Posterior vena cava (tissue), 2 donors: ENCODE data around the gene TSC22D3. TPM values are rescaled to one million over a fixed set of nuclear protein-coding genes. Genes with fewer than 3 reads are reported as not detected.
A peak's percentile ranks its signal among the peaks of the same experiment; 100 is the strongest.
"Not testable (repeated sequence)": the region's sequence is repeated elsewhere in the genome, so short reads cannot be mapped to it uniquely, and the experiment has no call there.

Source experiments
- DNase-seq: peaks from one replicate; pipeline ENCODE4 v3.0.0-alpha.2; 2020; ENCODE audit warnings: low spot score
- intact Hi-C, 2 donors: fragments of 100-400 bp; cut with DNase I; formaldehyde crosslinking; loops; one replicate each; pipeline versions ENCODE4 v1.14.1 to v1.14.2; 2022 to 2023
- long read RNA-seq, 2 donors: library from polyadenylated mRNA; unstranded; transcript quantifications; one replicate each; pipeline ENCODE4 v2.0.0, GENCODE V29; 2020 to 2021
- total RNA-seq, 2 donors: library from RNA; stranded (reverse); fragmentation: NEBNext Ultra II Directional; extraction: Animal tissue kit (Norgen Biotek cat#: 25700); gene quantifications; one replicate each; pipeline ENCODE4 v1.2.1, GENCODE V29; 2021
- donor health status: DM: yes; HTN: yes; CAD: no.
- donor health status: DM: yes; HTN: yes; CAD: no.

The TSC22D3 gene
- total RNA-seq = 100 to 1,000 TPM; 187 to 309 TPM
- long read RNA-seq, donor 1, transcript TSC22D3-206 (3 exons, 2,027 nt) = major isoform, 138 of 175 reads
- long read RNA-seq, donor 1, transcript TSC22D3-203 (3 exons, 2,266 nt) = minor isoform, 11 of 175 reads
- long read RNA-seq, donor 1, partial matches to known transcripts = 0 of 175 reads
- long read RNA-seq, donor 1, other reads (novel, unspliced or antisense) = 23 of 175 reads
- long read RNA-seq, donor 2, transcript TSC22D3-206 (3 exons, 2,027 nt) = major isoform, 582 of 674 reads
- long read RNA-seq, donor 2, transcript TSC22D3-203 (3 exons, 2,266 nt) = minor isoform, 49 of 674 reads
- long read RNA-seq, donor 2, transcript TSC22D3-205 (3 exons, 1,812 nt) = minor isoform, 7 of 674 reads
- long read RNA-seq, donor 2, partial matches to known transcripts = 0 of 674 reads
- long read RNA-seq, donor 2, other reads (novel, unspliced or antisense) = 28 of 674 reads

GRCh38 chrX:107775734-107776511, at the start of gene TSC22D3:
TSS of gene TSC22D3 (minus strand) at chrX:107775787. CDS start at chrX:107775419, 368 bp downstream.
- peak; percentile 94 for DNase-seq
- intact Hi-C loops = loop anchor here (5.0 to 10.0 kb wide), 4 partner anchors 51 to 119 kb away; no protein-coding TSS in a partner anchor

DNA sequence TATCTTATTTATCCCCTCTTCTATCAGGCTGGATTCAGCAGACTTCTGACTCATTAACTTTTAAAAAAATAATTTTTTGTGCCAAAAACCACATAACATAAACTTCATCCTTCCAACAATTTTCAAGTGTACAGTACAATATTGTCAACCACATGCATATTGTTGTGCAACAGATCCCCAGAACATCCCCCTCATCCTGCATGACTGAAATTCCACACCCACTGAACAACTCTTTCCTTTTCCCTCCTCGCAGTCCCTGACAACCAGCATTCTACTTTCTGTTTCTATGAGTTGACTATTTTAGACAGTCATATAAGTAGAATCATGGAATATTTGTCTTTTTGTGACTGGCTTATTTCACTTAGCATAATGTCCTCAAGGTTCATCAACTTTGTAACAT, 47.9 kb upstream of the TSC22D3 start:
- no peak for DNase-seq
- intact Hi-C loops = no loop called here

DNA sequence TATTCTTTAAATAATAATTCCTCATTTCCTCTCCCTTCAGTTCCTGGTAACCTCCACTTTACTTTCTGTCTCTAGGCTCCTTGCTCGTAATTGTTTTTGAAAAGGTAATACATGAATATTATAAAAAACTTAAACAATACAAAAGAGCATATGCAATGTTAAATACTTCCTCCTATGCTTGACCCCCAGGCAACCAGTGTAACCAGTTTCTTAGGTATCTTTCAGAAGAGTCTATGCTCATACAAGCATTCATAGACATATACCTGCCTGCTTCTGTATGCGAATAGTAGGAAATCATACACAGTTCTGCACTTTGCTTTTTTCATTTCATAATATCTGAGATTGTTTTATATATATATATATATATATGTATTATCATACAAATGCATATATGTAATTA, 47.5 kb upstream of the TSC22D3 start:
- intact Hi-C loops = no loop called here
- DNase-seq = no peak

GRCh38 chrX:107818900-107819521, 43.4 kb upstream of the TSC22D3 start:
- no peak for DNase-seq
- intact Hi-C loops = no loop called here

- intact Hi-C loops = not testable (repeated sequence)
Measured at GRCh38 chrX:107810053-107810452, 34.5 kb upstream of the TSC22D3 start.

GRCh38 chrX:107805179-107805578, 29.6 kb upstream of the TSC22D3 start:
- intact Hi-C loops = no loop called here
- no peak for DNase-seq

More at GRCh38 chrX:107810053-107810452, 34.5 kb upstream of the TSC22D3 start:
- DNase-seq = not testable (repeated sequence)

DNA sequence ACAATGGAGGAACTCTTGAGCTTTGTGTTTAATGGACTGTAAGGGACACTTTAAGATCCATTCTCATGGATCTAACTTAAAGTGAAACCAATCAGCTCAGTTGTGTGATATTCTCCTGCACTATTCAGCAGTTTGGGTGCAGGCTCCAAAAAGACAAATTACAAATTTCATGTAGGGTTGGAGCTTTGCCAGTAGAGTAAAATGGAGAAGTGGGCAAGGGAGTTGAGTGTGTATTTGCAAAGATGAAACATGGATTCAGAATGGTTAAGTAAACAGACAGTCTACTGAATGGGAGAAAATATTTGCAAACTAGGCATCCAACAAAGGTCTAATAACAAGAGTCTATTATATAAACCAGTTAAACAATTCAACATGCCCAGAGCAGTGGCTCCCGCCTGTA, 28.8 kb upstream of the TSC22D3 start:
- no peak for DNase-seq
- intact Hi-C loops = no loop called here

DNA sequence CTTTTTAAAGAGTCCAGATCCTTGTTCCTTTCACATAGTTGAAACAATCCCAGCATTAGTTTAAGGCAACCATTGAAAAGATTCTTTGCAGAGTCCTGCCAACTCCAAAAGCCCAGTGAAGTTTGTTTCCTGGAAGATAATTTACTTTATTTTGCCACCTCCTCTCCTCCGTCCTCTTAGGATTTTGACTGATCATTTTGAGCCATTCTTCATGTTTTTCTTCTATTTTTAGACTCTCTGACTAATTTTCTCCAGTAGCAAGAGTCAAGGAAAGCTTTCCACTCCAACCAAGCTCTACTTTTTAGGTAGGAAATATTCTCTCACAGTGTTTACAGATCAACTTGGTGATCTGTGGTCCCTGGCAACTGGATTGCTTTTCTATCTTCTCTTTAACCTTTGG, 12.2 kb upstream of the TSC22D3 start:
- intact Hi-C loops = no loop called here
- no peak for DNase-seq

DNA sequence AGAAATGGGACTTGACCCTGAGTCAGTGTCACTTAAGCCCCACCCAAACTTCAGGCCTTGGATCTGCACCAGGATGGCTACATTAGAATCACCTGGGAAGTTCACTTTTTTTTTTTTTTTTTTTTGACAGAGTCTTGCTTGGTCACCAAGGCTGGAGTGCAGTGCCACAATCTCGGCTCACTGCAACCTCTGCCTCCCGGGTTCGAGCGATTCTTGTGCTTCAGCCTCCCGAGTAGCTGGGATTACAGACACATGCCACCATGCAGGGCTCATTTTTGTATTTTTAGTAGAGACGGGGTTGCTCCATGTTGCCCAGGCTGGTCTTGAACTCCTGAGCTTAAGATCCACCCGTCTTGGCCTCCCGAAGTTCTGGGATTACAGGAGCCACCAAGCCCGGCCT, 4.9 kb upstream of the TSC22D3 start:
- intact Hi-C loops = no loop called here
- no peak for DNase-seq

DNA sequence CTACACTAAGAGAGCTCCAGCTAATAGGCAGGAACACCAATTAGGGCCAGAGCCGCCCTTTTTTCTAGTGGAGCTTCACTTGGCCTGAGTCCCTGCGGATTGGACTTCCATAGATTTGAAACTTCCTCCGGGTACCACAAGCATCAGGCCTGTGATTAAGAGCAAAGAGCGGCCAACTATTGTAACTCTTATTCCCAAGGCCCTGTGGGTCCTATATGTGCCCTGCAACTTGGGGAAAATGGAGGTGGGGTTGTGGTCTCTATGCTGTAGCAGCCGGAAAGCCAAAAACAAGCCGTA, 1.9 kb upstream of the TSC22D3 start, which contains the start of gene NCBP2L:
NCBP2L (plus strand) TSS at position 198 of the 297 bp plus-strand sequence. CDS start 16,488 bp downstream, outside the sequence.
- intact Hi-C loops = loop anchor here (5.0 to 10.0 kb wide), 4 partner anchors 53 to 120 kb away; no protein-coding TSS in a partner anchor
- no peak for DNase-seq

GRCh38 chrX:107776649-107777535, 1.3 kb upstream of the TSC22D3 start:
- intact Hi-C loops = loop anchor here (5.0 to 10.0 kb wide), 4 partner anchors 52 to 120 kb away; no protein-coding TSS in a partner anchor
- DNase-seq = peak; percentile 88

GRCh38 chrX:107775000-107775733, 420 bp downstream of the TSC22D3 start:
- DNase-seq = no peak
- intact Hi-C loops = loop anchor here (5.0 to 10.0 kb wide), 4 partner anchors 50 to 118 kb away; no protein-coding TSS in a partner anchor

- intact Hi-C loops = loop anchor here (10.0 kb wide), 2 partner anchors 49 to 59 kb away; no protein-coding TSS in a partner anchor
- no peak for DNase-seq
Measured at GRCh38 chrX:107773906-107774435, 1.6 kb downstream of the TSC22D3 start.

GRCh38 chrX:107773206-107773605, 2.4 kb downstream of the TSC22D3 start:
- DNase-seq = no peak

DNA sequence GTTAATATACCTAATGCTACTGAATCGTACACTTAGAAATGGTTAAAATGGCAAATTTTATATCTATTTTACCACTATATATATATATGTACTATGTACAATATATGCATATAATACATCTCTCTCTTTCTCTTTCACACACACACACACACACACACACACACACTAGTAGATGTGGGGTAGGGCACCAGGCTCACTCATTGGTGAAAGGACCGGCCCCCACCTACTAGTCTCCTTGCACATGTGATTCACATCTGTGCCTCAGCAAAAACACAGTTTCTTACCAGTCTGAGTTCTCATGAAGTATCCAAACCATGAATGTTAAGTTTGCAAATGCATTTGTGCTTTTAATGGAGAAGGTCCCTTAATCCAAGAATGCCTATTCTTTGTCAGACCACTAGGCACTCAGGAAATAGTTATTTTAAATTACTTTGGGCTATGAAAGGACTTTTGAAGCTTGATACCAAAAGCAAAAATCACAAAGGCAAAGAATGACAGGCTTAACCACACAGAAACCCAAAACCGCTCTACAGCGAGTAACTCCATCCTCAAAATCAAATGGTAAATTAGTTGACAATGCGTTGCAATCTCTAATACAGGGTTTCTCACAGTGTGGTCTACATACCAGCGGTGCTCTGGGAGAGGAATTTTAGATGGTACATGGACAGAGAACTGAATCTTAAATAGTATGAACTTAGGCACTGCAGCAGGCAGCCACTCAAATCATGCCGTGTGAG, 5.8 kb downstream of the TSC22D3 start:
- DNase-seq = no peak
- intact Hi-C loops = loop anchor here (10.0 kb wide), 2 partner anchors 45 to 55 kb away; no protein-coding TSS in a partner anchor

More at GRCh38 chrX:107773206-107773605, 2.4 kb downstream of the TSC22D3 start:
- intact Hi-C loops = loop anchor here (10.0 kb wide), 2 partner anchors 48 to 58 kb away; no protein-coding TSS in a partner anchor

DNA sequence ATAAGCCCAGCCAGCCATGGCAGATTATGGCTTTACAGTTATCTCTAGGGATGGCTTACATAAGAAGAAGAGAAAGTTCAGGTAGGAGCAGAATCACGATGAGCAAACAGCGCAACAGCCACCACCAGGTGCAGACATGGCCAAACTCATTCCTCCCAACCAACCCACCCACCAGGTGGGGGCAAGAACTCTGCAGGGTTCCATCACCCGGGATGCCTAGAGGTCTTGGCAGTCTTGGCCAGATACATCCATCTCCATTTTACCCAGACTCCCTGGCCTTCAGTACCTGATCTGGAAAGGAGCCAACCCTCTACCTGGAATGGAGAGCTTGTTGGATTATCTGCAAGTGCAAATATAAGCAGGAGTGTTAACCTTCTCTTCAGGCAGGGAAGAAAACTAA, 7.5 kb downstream of the TSC22D3 start:
- no peak for DNase-seq

More for the DNA sequence above, 7.5 kb downstream of the TSC22D3 start:
- intact Hi-C loops = no loop called here
